GM12878 (cell line): ENCODE results near the gene PFKP. TPM values are rescaled to one million over a fixed set of nuclear protein-coding genes. Genes with fewer than 3 reads are reported as not detected.

Experiments
- ASH2L ChIP-seq: fragments of 300-600, 200-600 bp; sonication (generic); IDR thresholded peaks from 2 replicates; pipeline ENCODE4 v1.6.1; 2017; ENCODE audit warnings: low read depth, mild to moderate bottlenecking, borderline replicate concordance
- ATF7 ChIP-seq: fragments of 450-650 bp; IDR thresholded peaks from 2 replicates; pipeline ENCODE4 v1.6.1; 2016; ENCODE audit warnings: low read depth, mild to moderate bottlenecking
- BCL11A ChIP-seq: IDR thresholded peaks from 2 replicates; pipeline ENCODE4 v1.6.1; 2011; ENCODE audit warnings: low read depth, low read length
- BHLHE40 ChIP-seq, 2 experiments: fragments of 450-650 bp in 1 of 2; IDR thresholded peaks; 2 replicates each; pipeline ENCODE4 v1.6.1; 2011 to 2017; ENCODE audit warnings: low read depth in 2 of 2, borderline replicate concordance in 1 of 2, improper control_type of control experiment in 1 of 2, low read length in 1 of 2, mild to moderate bottlenecking in 1 of 2
- CEBPB ChIP-seq, 2 experiments: fragments of 150-350 bp in 1 of 2; IDR thresholded peaks; 2 replicates each; pipeline ENCODE4 v1.6.1; 2012 to 2014; ENCODE audit warnings: low read depth in 2 of 2, low read length in 2 of 2, borderline replicate concordance in 1 of 2, inconsistent platforms in 1 of 2
- CHD4 ChIP-seq: fragments of 200-600 bp; sonication (generic); IDR thresholded peaks from 2 replicates; pipeline ENCODE4 v1.6.1; 2016; ENCODE audit warnings: mild to moderate bottlenecking
- EP300 ChIP-seq, 2 experiments: fragments of 150-350 bp in 1 of 2; IDR thresholded peaks; 2 replicates each; pipeline ENCODE4 v1.6.1; 2011 to 2012; ENCODE audit warnings: low read depth in 2 of 2, low read length in 2 of 2, borderline replicate concordance in 1 of 2, improper control_type of control experiment in 1 of 2, inconsistent platforms in 1 of 2; ENCODE audit not compliant: control insufficient read depth in 1 of 2
- HCFC1 ChIP-seq: fragments of 150-350 bp; IDR thresholded peaks from 2 replicates; pipeline ENCODE4 v1.6.1; 2014; ENCODE audit warnings: low read length
- KDM1A ChIP-seq: fragments of 200-600 bp; sonication (generic); IDR thresholded peaks from 2 replicates; pipeline ENCODE4 v1.6.1; 2016; ENCODE audit warnings: borderline replicate concordance
- MTA2 ChIP-seq: fragments of 450-650 bp; IDR thresholded peaks from 2 replicates; pipeline ENCODE4 v1.6.1; 2016; ENCODE audit warnings: low read depth, mild to moderate bottlenecking, moderate library complexity
- MYB ChIP-seq: fragments of 150-350 bp; IDR thresholded peaks from 2 replicates; pipeline ENCODE4 v1.6.1; 2014; ENCODE audit warnings: mild to moderate bottlenecking, low read depth, low read length, borderline replicate concordance
- MYC ChIP-seq: IDR thresholded peaks from 2 replicates; pipeline ENCODE4 v1.6.1; 2011; ENCODE audit warnings: mild to moderate bottlenecking, low read length, moderate library complexity, inconsistent platforms; ENCODE audit not compliant: insufficient read depth, insufficient replicate concordance, insufficient read length, severe bottlenecking
- NFXL1 ChIP-seq: fragments of 450-650 bp; IDR thresholded peaks from 2 replicates; pipeline ENCODE4 v1.6.1; 2017; ENCODE audit warnings: antibody characterized with exemption, mild to moderate bottlenecking, borderline replicate concordance
- NR2C1 ChIP-seq: fragments of 450-650 bp; IDR thresholded peaks from 2 replicates; pipeline ENCODE4 v1.6.1; 2017; ENCODE audit warnings: antibody characterized with exemption, mild to moderate bottlenecking, moderate library complexity
- PML ChIP-seq: IDR thresholded peaks from 2 replicates; pipeline ENCODE4 v1.6.1; 2012; ENCODE audit warnings: low read length, inconsistent platforms
- POLR2AphosphoS5 ChIP-seq: IDR thresholded peaks from 2 replicates; pipeline ENCODE4 v1.6.1; 2011; ENCODE audit warnings: mild to moderate bottlenecking, low read length, inconsistent platforms
- RAD21 ChIP-seq: IDR thresholded peaks from 2 replicates; pipeline ENCODE4 v1.6.1; 2011; ENCODE audit warnings: mild to moderate bottlenecking, low read depth, low read length, moderate library complexity; ENCODE audit not compliant: insufficient read depth
- RB1 ChIP-seq: fragments of 450-650 bp; formaldehyde crosslinking; IDR thresholded peaks from 2 replicates; pipeline ENCODE4 v1.6.1; 2017; ENCODE audit warnings: mild to moderate bottlenecking, borderline replicate concordance
- SMARCA5 ChIP-seq: fragments of 450-650 bp; IDR thresholded peaks from 2 replicates; pipeline ENCODE4 v1.6.1; 2017; ENCODE audit warnings: mild to moderate bottlenecking
- STAT3 ChIP-seq: IDR thresholded peaks from 2 replicates; pipeline ENCODE4 v1.6.1; 2011; ENCODE audit warnings: low read depth, low read length, improper control_type of control experiment
- TBL1XR1 ChIP-seq: IDR thresholded peaks from 2 replicates; pipeline ENCODE4 v1.6.1; 2012; ENCODE audit warnings: low read depth, low read length, improper control_type of control experiment
- TCF7 ChIP-seq: IDR thresholded peaks from 2 replicates; pipeline ENCODE4 v1.6.1; 2014; ENCODE audit warnings: antibody characterized with exemption, borderline replicate concordance
- YBX1 ChIP-seq: fragments of 450-650 bp; IDR thresholded peaks from 2 replicates; pipeline ENCODE4 v1.6.1; 2016; ENCODE audit warnings: antibody characterized with exemption
- ZNF274 ChIP-seq: IDR thresholded peaks from one replicate; pipeline ENCODE4 v1.8.0; 2011; ENCODE audit not compliant: insufficient read length, insufficient read depth
- polyA plus RNA-seq, 11 experiments: library from polyadenylated mRNA; depleted of rRNA in 4 of 11; unstranded in 6 of 11; stranded (reverse) in 5 of 11; fragments of >200 nt; fragmentation: Nextera tagmentation in 4 of 11; fragmentation: Illumina TruSeq in 1 of 11; extraction: Ambion mirVana in 4 of 11; extraction: Trizol in 1 of 11; gene quantifications; 1 replicate in 1 of 11; 2 replicates in 10 of 11; pipeline versions ENCODE4 v1.2.1 to v1.2.3, GENCODE V29; 2011 to 2016; ENCODE audit warnings: inconsistent platforms in 2 of 11, missing spikeins in 2 of 11, low read depth in 1 of 11
- total RNA-seq, 4 experiments: library from RNA; depleted of rRNA in 3 of 4; stranded (reverse); fragments of >200 nt in 3 of 4; fragmentation: Illumina TruSeq in 1 of 4; extraction: Trizol in 1 of 4; gene quantifications; 2 replicates each; pipeline versions ENCODE4 v1.2.1 to v1.2.3, GENCODE V29; 2013 to 2021
- TF ChIP-seq, protein P1 (sequence below): fragments of 450-650 bp; formaldehyde crosslinking; IDR thresholded peaks from 2 replicates; pipeline ENCODE4 v1.4.0; 2020; ENCODE audit warnings: mild to moderate bottlenecking, moderate library complexity
- TF ChIP-seq, protein P2 (sequence below): fragments of 150-350 bp; IDR thresholded peaks from 2 replicates; pipeline ENCODE4 v1.6.1; 2014; ENCODE audit warnings: mild to moderate bottlenecking, low read depth, low read length
- TF ChIP-seq, protein P3 (sequence below): fragments of 450-650 bp; IDR thresholded peaks from 2 replicates; pipeline ENCODE4 v1.6.1; 2017; ENCODE audit warnings: low read depth, mild to moderate bottlenecking, moderate library complexity

PFKP gene
- total and polyA plus RNA-seq, 10 of the 15 experiments (the other 5 are each of a cell fraction or from before 2014, with no cell fraction given) = 27.0 to 145 (median 95.7) TPM

DNA sequence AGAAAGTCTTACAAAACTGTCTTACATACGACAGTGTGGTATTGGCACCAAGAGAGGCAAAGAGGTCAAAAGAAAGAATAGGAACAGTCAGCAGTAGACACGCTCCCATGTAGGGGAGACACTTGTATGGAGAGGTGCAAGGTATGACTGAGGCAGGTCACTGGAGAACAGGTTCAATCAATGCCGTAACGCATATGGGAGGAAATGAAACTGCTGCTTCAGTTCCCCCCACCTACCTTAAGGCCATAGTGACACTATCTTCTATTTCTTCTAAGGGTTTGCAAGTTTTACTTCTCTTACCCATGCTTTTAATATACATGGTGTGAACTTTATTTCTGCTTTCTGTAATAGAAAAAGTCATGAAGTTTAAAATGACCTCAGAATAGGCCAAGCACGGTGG lies 110.7 kb downstream of the PFKP start (continued):
- TF ChIP-seq, protein P1, sequence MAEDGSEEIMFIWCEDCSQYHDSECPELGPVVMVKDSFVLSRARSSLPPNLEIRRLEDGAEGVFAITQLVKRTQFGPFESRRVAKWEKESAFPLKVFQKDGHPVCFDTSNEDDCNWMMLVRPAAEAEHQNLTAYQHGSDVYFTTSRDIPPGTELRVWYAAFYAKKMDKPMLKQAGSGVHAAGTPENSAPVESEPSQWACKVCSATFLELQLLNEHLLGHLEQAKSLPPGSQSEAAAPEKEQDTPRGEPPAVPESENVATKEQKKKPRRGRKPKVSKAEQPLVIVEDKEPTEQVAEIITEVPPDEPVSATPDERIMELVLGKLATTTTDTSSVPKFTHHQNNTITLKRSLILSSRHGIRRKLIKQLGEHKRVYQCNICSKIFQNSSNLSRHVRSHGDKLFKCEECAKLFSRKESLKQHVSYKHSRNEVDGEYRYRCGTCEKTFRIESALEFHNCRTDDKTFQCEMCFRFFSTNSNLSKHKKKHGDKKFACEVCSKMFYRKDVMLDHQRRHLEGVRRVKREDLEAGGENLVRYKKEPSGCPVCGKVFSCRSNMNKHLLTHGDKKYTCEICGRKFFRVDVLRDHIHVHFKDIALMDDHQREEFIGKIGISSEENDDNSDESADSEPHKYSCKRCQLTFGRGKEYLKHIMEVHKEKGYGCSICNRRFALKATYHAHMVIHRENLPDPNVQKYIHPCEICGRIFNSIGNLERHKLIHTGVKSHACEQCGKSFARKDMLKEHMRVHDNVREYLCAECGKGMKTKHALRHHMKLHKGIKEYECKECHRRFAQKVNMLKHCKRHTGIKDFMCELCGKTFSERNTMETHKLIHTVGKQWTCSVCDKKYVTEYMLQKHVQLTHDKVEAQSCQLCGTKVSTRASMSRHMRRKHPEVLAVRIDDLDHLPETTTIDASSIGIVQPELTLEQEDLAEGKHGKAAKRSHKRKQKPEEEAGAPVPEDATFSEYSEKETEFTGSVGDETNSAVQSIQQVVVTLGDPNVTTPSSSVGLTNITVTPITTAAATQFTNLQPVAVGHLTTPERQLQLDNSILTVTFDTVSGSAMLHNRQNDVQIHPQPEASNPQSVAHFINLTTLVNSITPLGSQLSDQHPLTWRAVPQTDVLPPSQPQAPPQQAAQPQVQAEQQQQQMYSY = no peak
- TF ChIP-seq BHLHE40 (IDR thresholded peaks at IDR 0.05; ENCODE audit: borderline replicate concordance in 1 of 2, low read depth in 2 of 2, low read length in 1 of 2) (peak in 1 of 2 experiments; percentile 20; a peak in 1 of 4 replicates), YBX1 (no peak), MTA2 (0 out of 2 replicates have a peak, but pooled peaks have one; percentile 54), TCF7 (no peak), SMARCA5 (peak; percentile 25; the same call in 1 of the 2 replicates), RAD21 (no peak), STAT3 (no peak), TBL1XR1 (no peak), MYC (no peak), CEBPB (IDR thresholded peaks at IDR 0.05; ENCODE audit: borderline replicate concordance in 1 of 2, low read depth in 2 of 2, low read length in 2 of 2) (no peak), KDM1A (no peak), NR2C1 (no peak), ATF7 (peak; percentile 56), POLR2AphosphoS5 (no peak), BCL11A (no peak), ASH2L (no peak), PML (no peak), HCFC1 (no peak), MYB (no peak), ZNF274 (no peak), RB1 (no peak), CHD4 (no peak), EP300 (IDR thresholded peaks at IDR 0.05; ENCODE audit: borderline replicate concordance in 1 of 2, control insufficient read depth in 1 of 2, low read depth in 2 of 2, low read length in 2 of 2) (no peak), NFXL1 (no peak)
- TF ChIP-seq, protein P2, sequence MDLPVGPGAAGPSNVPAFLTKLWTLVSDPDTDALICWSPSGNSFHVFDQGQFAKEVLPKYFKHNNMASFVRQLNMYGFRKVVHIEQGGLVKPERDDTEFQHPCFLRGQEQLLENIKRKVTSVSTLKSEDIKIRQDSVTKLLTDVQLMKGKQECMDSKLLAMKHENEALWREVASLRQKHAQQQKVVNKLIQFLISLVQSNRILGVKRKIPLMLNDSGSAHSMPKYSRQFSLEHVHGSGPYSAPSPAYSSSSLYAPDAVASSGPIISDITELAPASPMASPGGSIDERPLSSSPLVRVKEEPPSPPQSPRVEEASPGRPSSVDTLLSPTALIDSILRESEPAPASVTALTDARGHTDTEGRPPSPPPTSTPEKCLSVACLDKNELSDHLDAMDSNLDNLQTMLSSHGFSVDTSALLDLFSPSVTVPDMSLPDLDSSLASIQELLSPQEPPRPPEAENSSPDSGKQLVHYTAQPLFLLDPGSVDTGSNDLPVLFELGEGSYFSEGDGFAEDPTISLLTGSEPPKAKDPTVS = no peak
- TF ChIP-seq, protein P3, sequence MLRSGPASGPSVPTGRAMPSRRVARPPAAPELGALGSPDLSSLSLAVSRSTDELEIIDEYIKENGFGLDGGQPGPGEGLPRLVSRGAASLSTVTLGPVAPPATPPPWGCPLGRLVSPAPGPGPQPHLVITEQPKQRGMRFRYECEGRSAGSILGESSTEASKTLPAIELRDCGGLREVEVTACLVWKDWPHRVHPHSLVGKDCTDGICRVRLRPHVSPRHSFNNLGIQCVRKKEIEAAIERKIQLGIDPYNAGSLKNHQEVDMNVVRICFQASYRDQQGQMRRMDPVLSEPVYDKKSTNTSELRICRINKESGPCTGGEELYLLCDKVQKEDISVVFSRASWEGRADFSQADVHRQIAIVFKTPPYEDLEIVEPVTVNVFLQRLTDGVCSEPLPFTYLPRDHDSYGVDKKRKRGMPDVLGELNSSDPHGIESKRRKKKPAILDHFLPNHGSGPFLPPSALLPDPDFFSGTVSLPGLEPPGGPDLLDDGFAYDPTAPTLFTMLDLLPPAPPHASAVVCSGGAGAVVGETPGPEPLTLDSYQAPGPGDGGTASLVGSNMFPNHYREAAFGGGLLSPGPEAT = peak; percentile 34; the same call in 1 of the 2 replicates
